Stimulated activated CD8-positive, alpha-beta memory T cell treated with anti-CD3 and anti-CD28 coated beads, Interleukin-12 subunit alpha, Interleukin-12 subunit beta, amount 100 ng/mL, for 1 hour (primary cell): ENCODE results near the gene UCKL1.

Source experiments
- DNase-seq: peaks from one replicate; pipeline ENCODE4 v3.0.0-alpha.2; 2020; ENCODE audit warnings: low read depth

UCKL1 gene

DNA sequence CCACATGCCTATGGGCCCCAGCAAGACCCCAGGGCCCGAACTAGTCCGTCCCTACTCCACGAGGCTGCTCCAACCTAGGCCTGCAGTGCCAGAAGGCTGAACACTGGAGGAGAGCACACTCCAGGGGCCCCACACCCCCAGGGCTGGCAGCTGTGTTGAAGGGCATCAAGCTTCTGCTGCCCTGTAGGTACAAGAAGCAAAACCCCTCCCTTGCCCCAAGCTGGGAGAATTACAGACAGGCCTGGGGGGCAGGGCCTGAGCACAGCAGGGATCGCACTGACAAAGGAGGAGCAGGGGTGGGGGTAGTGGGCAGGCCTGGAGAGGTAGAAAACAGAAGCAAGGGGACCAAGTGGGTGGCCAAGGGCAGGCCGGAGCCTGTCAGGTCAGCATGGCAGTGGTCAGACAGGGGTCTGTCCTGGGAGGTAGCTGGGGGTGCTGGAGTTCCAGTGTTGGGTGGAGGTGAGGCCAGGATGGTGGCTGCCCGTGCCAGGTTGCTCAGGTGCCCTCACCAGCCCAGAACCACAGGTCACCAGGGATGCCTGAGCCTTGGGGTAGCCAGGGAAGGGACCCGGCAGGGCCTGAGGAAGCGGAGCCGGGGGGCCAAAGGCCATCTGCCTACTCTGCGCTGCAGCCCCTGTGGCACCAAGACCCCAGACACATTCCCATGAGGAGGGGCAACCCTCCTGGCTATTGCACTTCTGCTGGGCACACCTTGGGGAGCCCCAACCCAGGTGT lies 2.9 kb upstream of the UCKL1 start:
- DNase-seq: no peak

DNA sequence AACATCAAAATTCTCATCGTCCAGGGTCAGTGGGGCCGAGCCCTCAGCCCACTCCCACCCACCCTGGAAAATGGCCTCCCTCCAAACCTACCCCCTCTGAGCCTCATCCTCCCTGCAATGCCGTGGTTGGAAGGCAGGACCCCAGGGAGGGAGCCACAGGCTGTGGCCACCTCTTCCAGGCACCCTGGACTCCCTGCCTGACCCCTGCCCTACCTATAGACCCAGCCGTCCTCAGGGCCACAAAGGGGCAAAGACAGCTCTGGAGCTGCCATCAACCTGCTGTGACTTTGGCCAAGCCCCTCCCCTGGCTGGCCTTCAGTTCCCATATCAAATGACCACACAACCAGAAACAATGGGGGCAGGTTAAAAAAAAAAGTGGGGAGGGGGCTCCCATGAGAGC lies 2.3 kb upstream of the UCKL1 start:
- no peak for DNase-seq

- DNase-seq: no peak
These were observed 1.6 kb upstream of the UCKL1 start for GRCh38 chr20:63957690-63958441.

GRCh38 chr20:63957004-63957689 lies 931 bp upstream of the UCKL1 start:
- DNase-seq: peak; percentile 47

GRCh38 chr20:63956664-63957003 lies 418 bp upstream of the UCKL1 start:
- no peak for DNase-seq

DNA sequence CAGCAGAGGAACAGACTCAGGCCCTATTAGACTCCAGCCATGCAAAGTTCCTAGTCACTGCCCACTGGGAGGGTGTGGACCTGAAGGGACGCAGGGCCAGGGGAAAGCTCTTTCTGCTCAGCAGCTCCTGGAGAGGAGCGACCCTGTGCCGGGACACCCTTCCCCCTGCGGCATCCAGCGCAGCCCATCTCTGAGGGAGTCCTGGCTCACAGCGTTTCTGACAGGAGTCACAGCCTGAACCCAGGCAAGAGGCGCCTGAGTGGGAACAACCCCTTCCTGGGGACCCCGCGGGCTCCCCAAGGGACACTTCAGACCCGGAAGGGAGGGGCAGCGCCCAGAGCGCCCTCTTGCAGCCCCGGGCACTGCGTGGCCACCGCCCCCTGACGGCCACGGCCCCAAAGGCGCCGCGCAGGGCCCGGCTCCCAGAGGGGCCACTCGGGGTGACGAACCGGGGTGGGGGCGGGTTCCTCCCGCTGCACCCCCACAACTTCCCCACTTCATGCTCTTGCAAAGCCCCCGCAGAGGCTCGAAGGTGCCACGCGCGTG lies 862 bp downstream of the UCKL1 start:
- no peak for DNase-seq

- no peak for DNase-seq
These were observed 2.3 kb downstream of the UCKL1 start for GRCh38 chr20:63953764-63954429.

DNA sequence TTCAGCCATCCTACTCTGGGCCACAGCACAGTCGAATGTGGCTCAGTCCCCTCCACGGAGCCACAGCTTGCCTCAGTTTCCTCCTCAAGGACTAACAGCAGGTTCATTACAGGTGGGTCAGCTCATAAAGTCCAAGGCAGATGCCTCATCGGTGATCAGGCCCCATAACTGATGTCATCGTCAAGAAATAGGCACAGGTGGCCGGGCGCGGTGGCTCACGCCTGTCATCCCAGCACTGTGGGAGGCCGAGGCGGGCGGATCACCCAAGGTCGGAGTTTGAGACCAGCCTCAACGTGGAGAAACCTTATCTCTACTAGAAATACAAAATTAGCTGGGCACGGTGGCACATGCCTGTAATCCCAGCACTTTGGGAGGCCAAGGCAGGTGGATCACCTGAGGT lies 3.4 kb downstream of the UCKL1 start:
- DNase-seq: no peak

DNA sequence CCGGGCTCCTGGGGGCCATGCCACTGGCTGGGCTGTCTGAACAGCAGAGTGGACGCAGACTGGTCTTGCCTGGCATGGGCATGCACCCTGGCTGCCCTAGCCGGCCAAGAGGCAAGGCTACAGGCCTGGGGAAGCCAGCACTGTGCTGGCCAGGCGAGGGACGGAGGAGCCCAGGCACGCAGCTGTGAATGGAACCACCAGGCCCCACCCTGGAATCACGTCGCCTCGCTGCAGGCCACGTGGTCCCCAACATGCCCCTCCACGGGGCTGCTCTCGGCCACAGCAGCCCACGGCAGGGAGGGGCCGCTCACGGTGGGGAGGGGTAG lies 4.0 kb downstream of the UCKL1 start:
- DNase-seq: no peak

- DNase-seq: no peak
These were observed 4.6 kb downstream of the UCKL1 start for GRCh38 chr20:63951398-63952209.

- DNase-seq: no peak
These were observed 5.4 kb downstream of the UCKL1 start for GRCh38 chr20:63950701-63951397.

DNA sequence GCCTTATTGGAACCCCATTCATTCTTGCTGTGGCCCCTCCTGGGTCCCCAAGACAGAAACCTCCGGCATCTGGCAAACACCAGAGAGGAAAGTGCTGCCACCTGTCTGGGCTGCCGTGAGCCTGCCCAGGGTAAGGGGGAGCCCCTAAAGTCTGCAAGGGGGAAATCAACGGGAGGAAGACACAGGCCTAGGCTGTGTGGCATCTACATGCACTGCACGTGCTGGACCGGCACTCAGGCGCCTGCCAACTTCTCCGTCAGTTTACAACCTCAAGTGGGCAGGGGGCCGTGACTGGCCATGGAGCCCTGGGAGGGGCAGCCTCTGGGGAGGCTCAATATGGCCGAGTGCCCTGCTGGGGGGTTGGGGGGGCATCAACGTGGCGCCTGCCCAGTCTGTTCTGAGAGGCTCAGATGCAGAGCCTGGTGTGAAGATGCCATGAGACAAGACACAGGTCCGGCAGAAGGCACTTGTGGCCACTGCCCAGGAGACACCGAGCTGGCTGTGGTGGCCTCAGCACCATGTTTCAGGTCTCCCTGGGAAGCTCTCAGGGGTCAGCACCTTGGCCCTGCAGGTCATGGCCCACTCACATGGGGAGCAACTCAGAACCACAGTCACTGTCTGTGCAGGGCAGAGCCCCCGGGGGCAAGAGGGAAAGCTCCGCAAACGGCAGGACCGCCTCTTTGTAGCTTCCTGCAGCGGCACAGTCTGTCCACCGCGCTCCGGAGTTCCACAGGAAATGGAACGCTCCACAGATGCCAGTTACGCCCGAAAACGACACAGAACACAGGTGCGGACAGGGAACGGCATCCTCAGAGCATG lies 8.4 kb downstream of the UCKL1 start:
- DNase-seq: no peak

GRCh38 chr20:63946986-63947637 lies 9.1 kb downstream of the UCKL1 start:
- no peak for DNase-seq

GRCh38 chr20:63945921-63946920 lies 10.0 kb downstream of the UCKL1 start:
- DNase-seq: no peak

- DNase-seq: no peak
These were observed 11.1 kb downstream of the UCKL1 start for GRCh38 chr20:63945031-63945658.

DNA sequence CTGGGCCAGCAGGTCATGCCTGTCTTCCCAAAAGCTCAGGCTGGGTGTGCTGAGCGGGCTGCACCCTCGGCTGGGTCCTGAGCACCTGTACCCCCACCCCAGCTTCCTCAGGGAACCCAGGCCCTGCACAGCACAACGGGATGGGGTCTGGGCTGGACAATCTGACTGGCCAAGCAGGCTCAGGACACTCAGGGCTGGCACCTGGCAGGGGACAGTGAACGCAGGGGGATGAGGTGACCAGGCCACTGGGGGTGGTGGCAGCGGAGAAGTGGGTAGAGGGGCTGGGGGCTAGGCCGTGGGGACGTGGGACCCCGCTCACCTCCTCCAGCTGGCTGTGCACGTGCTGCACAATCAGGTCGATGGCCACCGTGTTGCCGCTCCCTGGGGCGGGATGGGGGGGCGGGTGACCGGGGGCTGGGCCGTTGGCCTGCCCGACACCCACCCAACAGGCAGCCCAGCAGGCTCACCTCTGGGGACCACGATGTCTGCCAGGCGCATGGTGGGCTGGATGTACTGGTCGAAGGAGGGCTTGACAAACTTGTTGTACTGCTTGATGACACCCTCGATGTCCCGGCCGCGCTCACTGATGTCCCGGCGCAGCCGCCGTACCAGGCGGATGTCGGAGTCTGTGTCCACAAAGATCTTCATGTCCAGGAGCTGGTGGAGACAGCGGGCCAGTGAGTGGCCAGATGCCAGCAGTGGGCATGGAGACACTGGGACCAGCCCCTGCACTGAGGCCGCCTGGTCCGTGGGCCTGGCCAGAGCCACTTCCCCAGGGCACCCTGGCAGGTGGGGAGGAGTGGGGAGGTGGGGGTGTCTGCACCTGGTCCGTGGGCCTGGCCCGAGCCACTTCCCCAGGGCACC lies 11.9 kb downstream of the UCKL1 start:
- no peak for DNase-seq

DNA sequence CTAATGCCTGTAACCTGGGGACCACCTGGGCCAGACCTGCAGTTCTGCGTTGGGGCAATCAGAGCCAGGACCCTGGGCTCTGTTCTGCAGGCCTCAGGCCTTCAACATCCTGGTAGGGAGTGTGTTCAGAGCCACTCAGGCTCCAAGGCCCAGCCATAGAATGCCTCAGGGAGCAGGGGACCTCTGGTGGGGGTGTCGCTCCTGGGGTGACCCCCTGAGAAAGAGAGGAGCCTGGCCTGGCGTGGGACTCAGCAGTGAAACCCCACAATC lies 12.5 kb downstream of the UCKL1 start:
- DNase-seq: no peak
